HEK293 (cell line): ENCODE measurements around the gene BLOC1S1.

Source experiments
- CTCF ChIA-PET: fragments of 350-600 bp; formaldehyde crosslinking; extraction: SDS; loops from one replicate; lab custom pipeline; 2021; ENCODE audit warnings: antibody characterized with exemption; lab: Yijun Ruan, JAX
- POLR2A ChIA-PET: fragments of 300-600 bp; formaldehyde crosslinking; extraction: SDS; loops from one replicate; lab custom pipeline; 2020; ENCODE audit warnings: antibody characterized with exemption, inconsistent platforms; lab: Yijun Ruan, JAX
- H3K27ac ChIP-seq: fragments of 200-500 bp; sonication (Bioruptor generic); 2 replicates; pipeline ENCODE4 v1.5.1; 2014; ENCODE audit warnings: low read depth, low read length, control low read depth, inconsistent platforms; ENCODE audit errors: extremely low read depth
- H3K36me3 ChIP-seq, 2 experiments: fragments of 200-500 bp in 1 of 2; sonication (Bioruptor generic) in 1 of 2; 1 replicate in 1 of 2; 2 replicates in 1 of 2; pipeline ENCODE4 v1.5.1; 2014 to 2017; ENCODE audit warnings: inconsistent platforms in 2 of 2, low read length in 2 of 2; ENCODE audit not compliant: control insufficient read depth in 2 of 2, insufficient read depth in 1 of 2
- H3K4me1 ChIP-seq: fragments of 200-500 bp; sonication (Bioruptor generic); 2 replicates; pipeline ENCODE4 v1.5.1; 2014; ENCODE audit warnings: mild to moderate bottlenecking, low read length, inconsistent platforms; ENCODE audit not compliant: control insufficient read depth, insufficient read depth
- H3K4me3 ChIP-seq: 2 replicates; pipeline ENCODE4 v1.5.1; 2011; ENCODE audit warnings: low read depth, mild to moderate bottlenecking, control low read depth, low read length, moderate library complexity
- H3K9me3 ChIP-seq: fragments of 200-500 bp; sonication (Bioruptor generic); 2 replicates; pipeline ENCODE4 v1.5.1; 2014; ENCODE audit warnings: low read depth, low read length, inconsistent platforms; ENCODE audit not compliant: control insufficient read depth, insufficient read depth
- EGR2 ChIP-seq: fragments of 450-650 bp; formaldehyde crosslinking; IDR thresholded peaks from 2 replicates; pipeline ENCODE4 v1.5.1; 2016; ENCODE audit warnings: low read depth, missing biosample characterization, missing genetic modification characterization
- HIC1 ChIP-seq: fragments of 450-650 bp; formaldehyde crosslinking; IDR thresholded peaks from 2 replicates; pipeline ENCODE4 v1.5.1; 2016; ENCODE audit warnings: missing biosample characterization, missing genetic modification characterization
- PRDM10 ChIP-seq: fragments of 450-650 bp; formaldehyde crosslinking; IDR thresholded peaks from 2 replicates; pipeline ENCODE4 v1.5.1; 2016; ENCODE audit warnings: missing biosample characterization, missing genetic modification characterization
- TCF7L2 ChIP-seq: IDR thresholded peaks from 2 replicates; pipeline ENCODE4 v1.6.1; 2011; ENCODE audit warnings: low read depth, mild to moderate bottlenecking, inconsistent platforms, low read length, moderate library complexity, borderline replicate concordance
- ZBTB44 ChIP-seq: fragments of 450-650 bp; IDR thresholded peaks from 2 replicates; pipeline ENCODE4 v1.5.1; 2018; ENCODE audit warnings: missing biosample characterization, mild to moderate bottlenecking, missing genetic modification characterization
- ZNF112 ChIP-seq: fragments of 450-650 bp; formaldehyde crosslinking; IDR thresholded peaks from 2 replicates; pipeline ENCODE4 v1.5.0; 2017; ENCODE audit warnings: missing biosample characterization, missing genetic modification characterization
- ZNF174 ChIP-seq: fragments of 450-650 bp; formaldehyde crosslinking; IDR thresholded peaks from 2 replicates; pipeline ENCODE4 v1.5.0; 2017; ENCODE audit warnings: missing biosample characterization, mild to moderate bottlenecking, missing genetic modification characterization
- ZNF18 ChIP-seq: fragments of 450-650 bp; formaldehyde crosslinking; IDR thresholded peaks from 2 replicates; pipeline ENCODE4 v1.5.1; 2016; ENCODE audit warnings: missing biosample characterization, missing genetic modification characterization
- ZNF239 ChIP-seq: fragments of 450-650 bp; formaldehyde crosslinking; IDR thresholded peaks from 2 replicates; pipeline ENCODE4 v1.5.1; 2016; ENCODE audit warnings: missing biosample characterization, missing genetic modification characterization
- ZNF248 ChIP-seq: fragments of 450-650 bp; formaldehyde crosslinking; IDR thresholded peaks from 2 replicates; pipeline ENCODE4 v1.5.1; 2017; ENCODE audit warnings: missing biosample characterization, missing genetic modification characterization
- ZNF37A ChIP-seq: fragments of 450-650 bp; IDR thresholded peaks from 2 replicates; pipeline ENCODE4 v1.5.1; 2018; ENCODE audit warnings: missing biosample characterization, missing genetic modification characterization
- ZNF416 ChIP-seq: fragments of 450-650 bp; formaldehyde crosslinking; IDR thresholded peaks from 2 replicates; pipeline ENCODE4 v1.5.1; 2016; ENCODE audit warnings: missing biosample characterization, missing genetic modification characterization
- ZNF423 ChIP-seq: fragments of 450-650 bp; formaldehyde crosslinking; IDR thresholded peaks from 2 replicates; pipeline ENCODE4 v1.5.1; 2016; ENCODE audit warnings: missing biosample characterization, missing genetic modification characterization
- ZNF473 ChIP-seq: fragments of 450-650 bp; formaldehyde crosslinking; IDR thresholded peaks from 2 replicates; pipeline ENCODE4 v1.5.1; 2017; ENCODE audit warnings: missing biosample characterization, missing genetic modification characterization
- ZNF48 ChIP-seq: fragments of 450-650 bp; formaldehyde crosslinking; IDR thresholded peaks from 2 replicates; pipeline ENCODE4 v1.5.1; 2016; ENCODE audit warnings: missing biosample characterization, missing genetic modification characterization
- ZNF514 ChIP-seq: fragments of 450-650 bp; formaldehyde crosslinking; IDR thresholded peaks from 2 replicates; pipeline ENCODE4 v1.5.1; 2016; ENCODE audit warnings: missing biosample characterization, missing genetic modification characterization
- ZNF654 ChIP-seq: fragments of 450-650 bp; formaldehyde crosslinking; IDR thresholded peaks from 2 replicates; pipeline ENCODE4 v1.5.1; 2016; ENCODE audit warnings: low read depth, missing biosample characterization, missing genetic modification characterization

Gene BLOC1S1

DNA sequence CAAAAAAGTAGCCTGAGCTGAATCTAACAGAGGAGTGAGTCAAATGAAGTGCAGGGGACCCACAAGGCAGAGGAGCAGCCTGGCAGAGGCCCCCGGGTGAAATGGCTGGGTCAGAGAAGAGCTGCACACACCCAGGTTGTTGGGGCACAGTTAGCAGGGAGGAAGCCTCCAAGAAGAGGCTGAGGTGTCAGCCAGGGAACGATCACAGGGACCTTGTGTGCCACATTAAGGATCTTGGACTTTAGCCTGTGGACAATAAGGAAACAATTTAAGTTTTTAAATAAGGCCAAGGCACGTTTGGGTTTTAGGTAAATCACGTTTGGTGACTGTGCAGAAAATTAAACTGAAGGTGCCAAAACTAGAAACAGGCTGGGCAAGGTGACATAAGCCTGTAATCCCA is 44.1 kb upstream of the BLOC1S1 start:
- no peaks in the 10 kb centered on the region for H3K36me3 ChIP-seq
- POLR2A ChIA-PET = no interaction called here
- CTCF ChIA-PET = interaction anchor here (0.6 to 1.9 kb wide), 2 partner anchors 10 to 351 kb away, joined by 3 to 7 read pairs; a partner anchor contains a TSS
- TF ChIP-seq ZNF37A (no peak), ZNF48 (tag by site-specific recombination) (no peak), ZNF654 (tag by site-specific recombination) (no peak), ZNF416 (tag by site-specific recombination) (no peak), EGR2 (tag by site-specific recombination) (no peak), ZNF473 (no peak), ZNF174 (no peak), PRDM10 (no peak)
- H3K4me1 ChIP-seq = no peaks in the 10 kb centered on the region
- no peak overlapping the region for H3K4me3 ChIP-seq
- H3K27ac ChIP-seq = no peak overlapping the region
- H3K9me3 ChIP-seq = no peaks in the 10 kb centered on the region

GRCh38 chr12:55673638-55674037 is 42.2 kb upstream of the BLOC1S1 start:
- no peaks in the 10 kb centered on the region for H3K36me3 ChIP-seq
- ChIA-PET POLR2A (no interaction called here), CTCF (interaction anchor here (1.0 to 1.5 kb wide), 3 partner anchors 9 to 27 kb away, joined by 3 to 7 read pairs (median 5); no protein-coding TSS in a partner anchor)
- TF ChIP-seq ZNF239 (tag by site-specific recombination) (no peak), ZNF112 (tag by site-specific recombination) (no peak), ZNF514 (tag by site-specific recombination) (no peak), ZNF37A (no peak), ZBTB44 (tag by site-specific recombination) (no peak), ZNF423 (tag by site-specific recombination) (no peak), TCF7L2 (no peak), HIC1 (no peak), ZNF18 (no peak), ZNF248 (tag by site-specific recombination) (no peak)
- no peaks in the 10 kb centered on the region for H3K9me3 ChIP-seq
- no peak overlapping the region for H3K27ac ChIP-seq
- no peaks in the 10 kb centered on the region for H3K4me1 ChIP-seq
- no peak overlapping the region for H3K4me3 ChIP-seq
